ENCODE measurements around the gene RAB11B.
"Not testable (repeated sequence)": the region's sequence is repeated elsewhere in the genome, so short reads cannot be mapped to it uniquely, and the experiment has no call there.

RAB11B gene

DNA sequence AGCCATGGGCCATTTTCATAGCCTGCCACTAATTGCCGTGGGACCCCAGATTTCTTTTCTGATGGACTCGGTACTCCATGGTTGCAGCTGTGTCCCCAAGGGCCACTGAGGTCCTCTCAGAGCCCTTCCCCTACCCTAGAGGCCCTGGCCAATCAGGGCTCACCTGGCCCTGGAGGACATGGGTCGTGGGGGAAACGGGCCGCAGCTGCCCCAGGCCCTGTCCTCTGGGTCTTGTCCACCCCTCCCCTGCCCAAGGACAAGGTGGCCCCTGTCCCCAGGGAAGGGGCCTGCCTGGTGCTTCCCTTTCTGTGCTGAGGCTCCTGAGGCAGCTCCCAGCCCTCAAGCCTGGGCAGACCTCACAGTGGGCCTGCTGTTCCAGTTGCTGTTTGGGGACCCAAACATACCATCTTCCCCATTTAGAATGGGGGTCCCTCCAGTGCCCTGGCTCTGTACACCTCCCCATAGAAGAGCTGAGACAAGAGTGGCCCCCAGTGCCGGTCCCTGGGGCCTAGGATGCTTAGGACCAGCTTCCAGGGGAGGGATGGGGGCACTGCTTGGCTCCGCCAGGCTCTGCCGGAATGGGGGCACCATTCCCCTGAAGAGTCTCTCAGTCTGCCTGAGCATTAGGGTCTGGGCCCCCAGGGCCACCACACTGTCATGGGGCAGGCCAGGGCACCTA, 3.2 kb downstream of the RAB11B start:
- no peak for DNase-seq (ENCODE audit: extremely low read depth in 1 of 2, low read depth in 1 of 2)

DNA sequence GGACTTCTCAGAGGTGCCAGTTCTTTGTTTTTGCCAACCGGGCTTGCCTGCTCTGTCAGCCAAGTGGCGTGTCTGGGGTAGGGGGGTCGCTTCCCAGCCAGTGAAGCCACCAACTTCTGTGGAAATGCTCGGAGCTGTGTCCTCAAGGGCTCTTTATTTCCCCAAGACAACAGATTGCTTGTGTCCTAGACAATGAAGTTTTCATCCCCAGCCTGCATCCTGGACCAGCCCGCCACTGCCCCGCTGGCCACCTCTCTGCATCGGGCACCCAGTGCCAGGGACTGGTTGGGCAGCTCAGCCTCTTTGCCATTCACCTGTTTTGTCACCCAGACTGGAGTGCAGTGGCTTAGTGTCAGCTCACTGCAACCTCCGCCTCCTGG, 3.7 kb downstream of the RAB11B start:
- DNase-seq (ENCODE audit: extremely low read depth in 1 of 2, low read depth in 1 of 2): no peak

DNA sequence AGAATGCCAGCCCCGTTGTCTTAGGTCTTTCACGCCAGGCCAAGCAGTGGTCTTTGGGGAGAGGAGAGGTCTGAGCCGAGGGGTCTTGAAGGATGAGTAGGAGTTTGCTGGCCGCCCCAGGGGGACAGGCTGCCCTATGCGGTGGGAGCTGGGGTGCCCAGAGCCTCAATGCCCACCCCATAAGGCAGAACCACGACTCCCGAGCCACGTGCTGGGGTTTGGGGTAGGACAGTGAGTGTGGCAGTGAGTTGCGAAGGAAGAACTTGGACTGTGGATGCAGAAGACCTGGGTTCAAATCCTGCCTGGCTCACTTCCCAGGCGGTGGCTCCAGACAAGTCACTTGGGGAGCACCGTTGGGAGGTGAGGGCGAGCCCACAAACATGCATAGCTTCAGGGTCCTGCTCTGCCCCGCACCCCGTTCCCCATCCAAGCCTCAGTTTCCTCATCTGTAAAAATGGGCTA, 5.5 kb downstream of the RAB11B start:
- DNase-seq (ENCODE audit: extremely low read depth in 1 of 2, low read depth in 1 of 2): no peak

DNA sequence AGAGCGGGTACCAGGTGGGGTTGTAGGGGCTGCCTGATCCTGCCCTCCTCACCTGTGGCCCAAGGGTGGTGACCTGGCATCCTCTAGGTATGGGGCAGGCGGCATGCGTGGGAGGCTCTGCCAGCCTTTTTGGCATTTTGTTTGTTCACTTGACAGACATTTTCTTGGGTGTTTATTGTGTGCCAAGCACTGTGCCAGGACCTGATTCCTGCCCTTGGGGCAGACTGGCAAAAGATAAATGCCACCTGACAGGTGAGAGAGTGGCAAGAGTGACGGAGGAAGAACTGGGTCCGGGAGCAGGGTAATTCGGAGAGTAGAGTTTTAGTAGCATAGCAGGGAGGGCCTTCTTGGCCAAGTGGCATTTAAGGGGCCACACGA, 6.0 kb downstream of the RAB11B start:
- no peak for DNase-seq (ENCODE audit: extremely low read depth in 1 of 2, low read depth in 1 of 2)

DNA sequence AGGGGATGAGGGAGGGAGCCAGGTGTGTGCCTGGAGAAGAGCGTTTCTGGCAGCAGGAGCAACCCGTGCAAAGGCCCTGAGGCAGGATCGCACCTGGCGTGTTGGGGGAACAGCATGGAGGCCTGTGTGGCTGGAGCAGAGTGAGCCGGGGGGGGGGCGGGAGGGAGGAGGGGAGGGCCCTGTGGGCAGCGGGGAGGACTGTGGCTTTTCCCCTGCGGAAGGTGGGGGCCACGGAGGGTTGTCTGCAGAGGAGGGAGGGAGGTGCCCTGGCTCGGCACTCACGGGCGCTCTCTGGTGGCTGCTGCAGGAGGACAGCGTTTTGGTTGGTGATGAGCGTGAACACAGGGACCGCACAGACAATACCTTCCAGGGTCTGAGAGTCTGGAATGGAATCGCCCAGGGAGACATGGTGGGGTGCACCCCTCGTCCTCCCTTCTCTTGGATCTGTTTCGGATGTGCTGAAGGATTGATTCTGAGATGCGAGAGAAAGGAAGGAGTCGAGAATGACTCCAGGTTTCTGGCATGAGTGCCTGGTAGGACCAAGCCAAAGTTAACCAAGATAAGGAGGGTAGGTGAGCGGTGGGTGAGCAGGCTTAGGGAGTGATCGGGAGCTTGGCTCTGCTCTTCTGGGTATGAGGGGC, 6.5 kb downstream of the RAB11B start:
- peak in 1 of 2 donors; percentile 52 for DNase-seq (ENCODE audit: extremely low read depth in 1 of 2, low read depth in 1 of 2)

DNA sequence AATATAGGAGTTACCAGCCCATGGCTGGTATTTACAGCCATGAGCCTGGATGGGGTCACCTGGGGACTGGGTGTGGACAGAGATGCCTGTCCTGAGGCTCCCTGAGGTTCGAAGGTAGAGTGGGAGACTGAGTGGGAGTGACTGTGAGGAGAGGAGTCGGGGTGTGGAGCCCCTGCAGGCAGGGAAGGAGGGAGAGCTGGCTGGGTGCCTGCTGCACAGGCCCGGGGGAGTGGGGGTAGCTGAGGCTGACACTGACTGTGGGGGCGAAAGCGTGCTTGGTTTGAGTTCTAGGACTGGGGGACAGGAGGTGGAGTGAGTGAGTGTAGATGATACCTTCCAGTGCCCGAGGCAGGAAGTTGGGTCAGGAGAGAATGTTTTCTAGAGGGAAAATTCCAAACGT, 7.1 kb downstream of the RAB11B start:
- DNase-seq (ENCODE audit: extremely low read depth in 1 of 2, low read depth in 1 of 2): no peak

DNA sequence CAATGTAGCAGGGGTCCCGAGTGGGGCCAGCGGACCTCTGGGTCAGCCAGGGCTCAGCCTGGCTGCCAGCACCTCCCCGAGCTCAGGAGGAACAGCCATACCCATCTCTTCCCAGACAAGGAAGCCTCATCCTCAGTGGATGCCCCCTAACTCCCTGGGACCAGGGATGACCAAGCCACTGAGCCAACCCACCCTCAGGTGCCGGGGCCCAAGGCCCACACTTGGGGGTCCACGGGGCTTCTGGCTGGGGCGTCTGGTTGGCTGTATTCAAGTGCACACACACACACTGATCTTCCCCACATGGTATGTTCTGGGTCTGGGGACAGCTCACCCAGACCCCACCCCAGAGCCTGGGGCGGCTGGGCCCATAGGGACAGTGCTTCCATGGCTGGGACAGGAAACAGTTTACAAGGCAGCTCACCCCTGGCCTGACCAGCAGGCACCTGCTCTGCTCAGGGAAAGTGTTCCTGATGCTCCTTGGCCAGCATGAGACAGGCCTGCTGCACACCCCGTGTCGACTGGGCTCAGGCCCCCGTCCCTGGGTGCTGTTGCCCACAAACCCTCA, 7.7 kb downstream of the RAB11B start:
- no peak for DNase-seq (ENCODE audit: extremely low read depth in 1 of 2, low read depth in 1 of 2)

DNA sequence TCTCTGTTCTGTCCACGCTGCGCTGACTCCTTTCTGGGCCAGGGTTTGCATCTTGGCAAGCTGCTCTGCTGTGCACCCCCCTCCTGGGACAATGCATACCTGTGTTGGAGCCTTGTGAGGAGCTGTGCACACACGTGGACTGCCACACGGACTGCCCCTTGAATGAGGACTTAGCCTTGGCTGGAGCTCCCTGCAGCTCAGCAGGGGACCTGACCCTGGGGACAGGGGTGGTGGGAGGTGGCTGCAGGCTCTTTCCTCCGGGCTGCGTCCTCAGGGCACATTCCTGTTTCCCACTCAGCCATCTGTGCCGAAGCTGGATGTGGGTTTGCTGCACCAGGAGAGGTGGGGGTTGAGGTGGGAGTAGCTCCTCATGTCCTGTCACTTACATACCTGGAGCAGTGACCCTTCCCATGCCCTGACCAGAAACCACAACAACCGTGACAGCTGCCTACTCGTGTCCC, 8.2 kb downstream of the RAB11B start:
- DNase-seq (ENCODE audit: extremely low read depth in 1 of 2, low read depth in 1 of 2): no peak

DNA sequence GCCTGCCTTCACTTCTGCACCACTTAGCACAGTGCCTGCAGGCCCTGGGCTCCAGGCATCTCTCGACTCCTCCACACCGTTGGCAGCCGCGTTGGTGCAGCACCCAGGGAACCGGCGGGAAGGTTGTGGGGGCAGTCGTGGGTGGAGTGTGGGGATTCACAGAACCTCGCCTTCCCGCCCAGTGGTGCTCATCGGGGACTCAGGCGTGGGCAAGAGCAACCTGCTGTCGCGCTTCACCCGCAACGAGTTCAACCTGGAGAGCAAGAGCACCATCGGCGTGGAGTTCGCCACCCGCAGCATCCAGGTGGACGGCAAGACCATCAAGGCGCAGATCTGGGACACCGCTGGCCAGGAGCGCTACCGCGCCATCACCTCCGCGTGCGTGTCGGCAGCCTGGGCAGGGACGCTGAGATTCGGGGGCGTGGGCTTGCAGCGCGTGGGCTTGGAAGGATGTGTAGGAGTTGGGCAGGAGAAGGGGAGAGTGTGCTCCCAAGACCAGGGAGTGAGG, 9.6 kb downstream of the RAB11B start:
- no peak for DNase-seq (ENCODE audit: extremely low read depth in 1 of 2, low read depth in 1 of 2)

DNA sequence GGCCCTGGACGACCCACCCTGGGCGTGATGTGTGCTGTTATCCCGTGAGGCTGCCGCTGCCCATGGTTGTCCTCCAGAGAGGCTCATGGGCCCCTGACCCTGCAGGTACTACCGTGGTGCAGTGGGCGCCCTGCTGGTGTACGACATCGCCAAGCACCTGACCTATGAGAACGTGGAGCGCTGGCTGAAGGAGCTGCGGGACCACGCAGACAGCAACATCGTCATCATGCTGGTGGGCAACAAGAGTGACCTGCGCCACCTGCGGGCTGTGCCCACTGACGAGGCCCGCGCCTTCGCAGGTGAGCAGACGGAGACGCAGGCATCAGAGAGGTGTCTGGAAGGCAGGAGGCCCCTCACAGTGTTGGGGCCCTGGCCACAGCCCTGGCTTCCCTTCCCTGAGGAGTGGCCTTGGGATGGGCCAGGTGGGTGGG, 11.8 kb downstream of the RAB11B start:
- no peak for DNase-seq (ENCODE audit: extremely low read depth in 1 of 2, low read depth in 1 of 2)

DNA sequence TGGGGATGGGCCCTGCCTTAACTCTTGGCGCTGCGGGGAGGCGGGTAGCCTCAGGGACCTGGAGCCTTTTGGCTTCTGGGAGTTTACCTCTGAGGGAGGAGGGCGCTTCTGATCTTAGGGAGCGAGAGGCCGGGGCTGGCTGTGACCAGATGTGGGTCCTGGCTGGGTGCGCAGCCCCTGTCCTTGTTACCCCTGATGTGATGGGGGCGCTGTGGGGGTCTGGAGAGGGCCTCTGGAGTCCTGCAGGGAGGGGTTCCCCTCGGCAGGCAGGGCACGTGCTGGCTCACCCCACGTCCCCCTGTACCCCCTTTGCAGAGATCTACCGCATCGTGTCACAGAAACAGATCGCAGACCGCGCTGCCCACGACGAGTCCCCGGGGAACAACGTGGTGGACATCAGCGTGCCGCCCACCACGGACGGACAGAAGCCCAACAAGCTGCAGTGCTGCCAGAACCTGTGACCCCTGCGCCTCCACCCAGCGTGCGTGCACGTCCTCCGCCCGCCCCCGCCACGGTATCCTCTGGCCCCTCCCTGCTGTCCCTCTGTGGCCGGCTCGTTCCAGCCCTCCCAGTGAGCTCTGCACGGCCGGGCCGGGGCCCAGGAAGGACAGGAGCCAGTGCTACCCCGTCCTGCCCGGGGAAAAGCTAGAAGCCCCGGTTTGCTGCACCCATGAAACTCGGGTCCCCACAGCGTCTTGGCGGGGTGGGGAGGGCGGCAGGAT, 13.1 kb downstream of the RAB11B start:
- DNase-seq (ENCODE audit: extremely low read depth in 1 of 2, low read depth in 1 of 2): no peak

DNA sequence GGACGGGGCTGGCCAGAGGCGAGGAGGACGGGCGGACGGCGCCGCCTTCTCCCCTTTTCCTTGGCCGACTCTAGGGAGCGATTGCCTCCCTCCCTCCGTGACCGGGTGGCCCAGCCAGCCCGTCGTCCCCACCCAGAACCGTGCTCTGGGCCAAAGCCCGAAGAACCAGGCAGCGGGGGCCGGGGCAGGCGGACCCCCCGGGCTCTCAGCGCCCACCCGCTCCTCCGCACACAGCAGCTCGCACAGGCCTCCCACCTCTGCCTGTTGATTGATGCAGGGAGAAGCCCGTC, 13.6 kb downstream of the RAB11B start:
- no peak for DNase-seq (ENCODE audit: extremely low read depth in 1 of 2, low read depth in 1 of 2)

DNA sequence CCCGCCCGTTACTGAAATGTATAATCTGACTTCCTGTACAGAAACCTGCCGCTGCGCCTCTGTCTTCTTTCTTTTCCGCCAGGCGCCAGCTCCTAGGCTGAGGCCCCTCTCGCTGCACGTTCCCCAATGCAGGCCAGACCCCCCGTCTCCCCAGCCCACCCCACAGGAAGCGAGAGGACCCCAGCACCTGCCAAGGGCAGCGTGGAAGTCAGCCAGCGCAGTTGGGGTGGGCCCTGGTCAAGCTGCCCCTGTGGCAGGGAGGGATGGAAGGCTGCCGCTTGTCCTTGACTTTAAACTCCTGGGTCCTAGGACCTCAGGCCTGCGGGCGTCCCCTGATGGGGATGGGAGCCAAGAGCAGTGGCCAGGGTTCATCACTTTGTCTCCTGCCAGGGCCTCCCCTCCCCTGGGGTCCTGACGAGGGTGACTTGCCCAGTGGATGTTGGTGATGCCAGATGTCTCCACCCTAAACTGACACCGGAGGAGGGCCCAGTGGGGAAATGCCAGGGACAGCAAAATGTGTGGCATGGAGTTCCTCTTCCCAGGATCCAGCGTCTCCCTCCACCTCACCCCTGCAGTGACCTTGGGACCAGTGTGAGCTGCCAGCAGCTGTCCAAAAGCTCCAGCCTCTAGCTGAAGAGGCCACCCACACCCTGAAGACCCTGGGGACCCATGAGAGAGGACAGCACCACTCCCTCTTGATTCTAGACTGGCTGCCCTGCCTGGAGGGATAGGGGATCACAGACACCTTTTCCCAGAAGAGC, 14.4 kb downstream of the RAB11B start:
- no peak for DNase-seq (ENCODE audit: extremely low read depth in 1 of 2, low read depth in 1 of 2)

DNA sequence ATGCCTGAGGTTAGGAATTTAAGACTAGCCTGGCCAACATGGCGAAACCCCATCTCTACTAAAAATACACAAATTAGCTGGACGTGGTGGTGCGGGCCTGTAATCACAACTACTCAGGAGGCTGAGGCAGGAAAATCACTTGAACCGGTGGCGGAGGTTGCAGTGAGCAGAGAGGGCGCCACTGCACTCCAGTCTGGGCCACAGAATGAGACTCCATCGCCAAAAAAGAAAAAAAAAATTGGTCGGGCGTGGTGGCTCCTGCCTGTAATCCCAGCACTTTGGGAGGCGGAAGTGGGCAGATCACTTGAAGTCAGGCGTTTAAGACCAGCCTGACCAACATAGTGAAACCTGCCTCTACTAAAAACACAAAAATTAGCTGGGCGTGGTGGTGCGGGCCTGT, 20.6 kb downstream of the RAB11B start:
- not testable (repeated sequence) for DNase-seq (ENCODE audit: extremely low read depth in 1 of 2, low read depth in 1 of 2)

DNA sequence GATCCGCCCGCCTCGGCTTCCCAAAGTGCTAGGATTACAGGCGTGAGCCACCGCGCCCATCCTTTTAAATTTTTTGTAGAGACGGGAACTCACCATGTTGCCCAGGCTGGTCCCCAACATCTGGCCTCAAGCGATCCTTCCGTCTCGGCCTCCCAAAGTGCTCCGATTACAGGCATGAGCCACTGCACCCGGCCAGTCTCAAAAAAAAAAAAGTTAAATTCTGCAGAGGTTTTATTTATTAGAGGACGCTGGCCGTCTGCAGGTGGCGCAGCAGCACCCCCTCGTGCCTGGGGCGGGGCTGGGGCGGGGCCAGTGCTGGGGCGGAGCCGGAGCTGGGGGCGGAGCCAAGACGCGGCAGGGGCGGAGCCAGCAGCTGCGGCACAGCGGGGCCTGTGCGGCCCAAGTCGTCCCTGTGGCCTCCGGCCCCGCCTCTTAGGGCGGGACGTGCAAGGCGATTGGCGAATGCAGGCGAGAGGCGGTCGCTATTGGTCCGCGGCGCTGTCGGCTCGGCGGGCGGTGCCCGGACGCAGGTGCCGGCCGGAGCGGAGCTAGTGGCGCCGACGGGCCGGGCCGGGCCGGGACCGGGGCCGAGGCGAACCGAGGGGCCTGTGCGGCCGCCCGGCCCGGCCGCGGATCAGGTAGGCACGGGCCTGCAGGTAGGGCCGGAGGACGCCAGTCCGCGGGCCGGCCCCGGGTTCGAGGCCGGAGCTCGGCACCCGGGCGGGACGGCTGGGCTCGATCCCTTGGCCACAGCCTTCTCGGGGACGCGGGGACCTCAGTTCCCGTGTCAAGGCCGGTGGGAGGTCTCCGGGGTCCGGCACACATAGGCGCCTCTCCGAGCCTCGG, 22.8 kb downstream of the RAB11B start, which contains the start of gene MARCHF2:
Gene MARCHF2 (plus strand): TSS at position 523 of the 846 bp plus-strand sequence. CDS start 8,536 bp downstream, outside the sequence.
- DNase-seq (ENCODE audit: extremely low read depth in 1 of 2, low read depth in 1 of 2): peak; percentile 82 to 92

DNA sequence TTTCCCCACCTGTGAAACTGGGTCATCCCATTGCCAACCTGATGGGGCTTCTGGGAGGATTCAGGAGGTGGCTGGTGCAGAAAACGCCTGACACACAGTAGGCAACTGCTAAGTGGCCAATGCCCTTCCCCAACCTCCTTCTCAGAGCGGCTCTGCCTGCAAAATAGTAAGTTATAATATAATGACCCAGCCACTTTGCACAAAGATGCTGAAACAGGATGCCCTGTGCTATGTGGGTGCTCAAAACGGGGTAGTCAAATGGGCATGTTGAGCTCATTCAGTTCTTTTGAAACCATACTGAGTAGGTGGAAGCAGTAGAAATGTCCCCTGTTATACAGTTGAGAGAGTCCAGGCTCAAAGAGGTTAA, 23.5 kb downstream of the RAB11B start:
- DNase-seq (ENCODE audit: extremely low read depth in 1 of 2, low read depth in 1 of 2): no peak

DNA sequence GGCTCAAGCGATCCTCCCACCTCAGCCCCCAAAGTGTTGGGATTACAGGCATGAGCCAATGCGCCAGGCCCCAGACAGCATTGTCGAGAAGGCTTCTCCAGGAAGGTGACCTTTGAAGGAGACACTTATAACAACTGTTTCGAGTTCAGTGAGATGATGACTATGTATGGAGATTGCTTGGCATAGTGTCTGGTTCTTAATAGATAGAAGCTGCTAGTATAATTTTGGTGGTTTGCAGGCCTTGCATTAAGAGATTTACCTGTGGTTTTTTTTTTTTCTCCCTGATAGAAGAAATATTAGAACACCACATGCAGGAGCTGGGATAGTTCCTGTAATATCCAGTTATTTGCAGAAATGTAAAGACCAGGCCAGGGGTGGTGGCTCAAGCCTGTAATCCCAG, 26.6 kb downstream of the RAB11B start:
- no peak for DNase-seq (ENCODE audit: extremely low read depth in 1 of 2, low read depth in 1 of 2)

DNA sequence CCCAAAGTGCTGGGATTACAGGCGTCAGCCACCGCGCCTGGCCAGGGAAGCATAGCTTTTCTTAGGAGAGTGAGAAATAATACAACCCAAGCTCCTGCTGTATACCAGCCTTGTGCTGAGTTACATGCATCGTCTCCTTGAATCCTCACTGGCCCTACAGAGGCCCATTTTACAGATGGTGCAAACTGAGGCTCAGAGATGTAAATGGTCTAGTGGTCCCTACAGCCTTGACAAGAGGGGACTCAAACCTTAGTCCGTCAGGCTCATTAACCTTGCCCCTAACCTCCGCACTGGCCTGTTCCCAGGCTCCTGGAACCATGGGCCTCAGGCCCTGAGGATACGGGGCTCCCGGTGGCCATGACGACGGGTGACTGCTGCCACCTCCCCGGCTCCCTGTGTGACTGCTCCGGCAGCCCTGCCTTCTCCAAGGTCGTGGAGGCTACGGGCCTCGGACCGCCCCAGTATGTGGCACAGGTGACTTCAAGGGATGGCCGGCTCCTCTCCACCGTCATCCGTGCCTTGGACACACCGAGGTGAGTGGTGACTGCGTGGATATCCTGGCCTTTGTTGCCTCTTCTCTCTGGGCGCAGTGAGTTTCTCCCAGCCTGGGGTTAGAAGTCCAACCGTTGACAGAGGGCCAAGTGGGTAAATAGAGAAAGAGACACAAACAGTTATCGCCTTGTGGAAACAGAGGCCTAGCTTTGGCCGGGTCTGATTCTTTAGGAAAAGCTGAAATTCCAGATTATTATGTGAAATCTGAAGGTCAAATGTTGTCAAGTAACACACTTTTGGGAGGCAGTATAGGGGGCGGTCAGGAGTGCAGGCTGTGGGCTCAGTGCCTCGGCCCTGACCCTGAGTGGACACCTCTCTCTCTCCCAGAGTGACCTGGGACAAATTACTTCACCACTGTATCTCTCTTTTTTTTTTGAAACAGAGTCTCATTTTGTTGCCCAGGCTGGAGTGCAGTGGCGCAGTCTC, 31.6 kb downstream of the RAB11B start:
- no peak for DNase-seq (ENCODE audit: extremely low read depth in 1 of 2, low read depth in 1 of 2)

DNA sequence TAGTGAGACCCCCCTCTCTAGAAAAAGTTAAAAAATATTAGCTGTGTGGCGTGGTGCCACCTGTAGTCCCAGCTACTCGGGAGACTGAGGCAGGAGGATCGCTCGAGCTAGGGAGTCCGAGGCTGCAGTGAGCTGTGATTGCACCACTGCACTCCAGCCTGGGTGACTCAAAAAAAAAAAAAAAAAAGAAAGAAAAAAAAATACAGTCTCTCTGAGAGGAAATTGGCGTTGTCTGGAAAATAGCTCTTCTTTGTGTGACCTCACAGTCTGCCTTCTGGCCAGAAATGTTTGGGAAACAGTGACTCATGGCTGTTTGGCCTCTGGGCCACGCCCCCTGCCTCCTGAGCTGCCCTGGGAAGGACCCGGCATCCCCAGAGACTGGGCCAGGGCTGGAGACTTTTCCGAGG, 33.7 kb downstream of the RAB11B start:
- no peak for DNase-seq (ENCODE audit: extremely low read depth in 1 of 2, low read depth in 1 of 2)
